ENCODE data around the gene OGFOD3.
"Not testable (repeated sequence)": the region's sequence is repeated elsewhere in the genome, so short reads cannot be mapped to it uniquely, and the experiment has no call there.

The OGFOD3 gene

GRCh38 chr17:82350182-82351030 lies 68.0 kb downstream of the OGFOD3 start:
- no peak for DNase-seq

GRCh38 chr17:82349287-82349701 lies 69.1 kb downstream of the OGFOD3 start:
- no peak for DNase-seq

GRCh38 chr17:82348866-82349265 lies 69.5 kb downstream of the OGFOD3 start:
- DNase-seq: no peak

GRCh38 chr17:82348434-82348833 lies 70.0 kb downstream of the OGFOD3 start:
- no peak for DNase-seq

- not testable (repeated sequence) for DNase-seq
Observed at GRCh38 chr17:82347994-82348393, 70.4 kb downstream of the OGFOD3 start.

- no peak for DNase-seq
Observed at GRCh38 chr17:82346342-82347300, 71.8 kb downstream of the OGFOD3 start.

- no peak for DNase-seq
Observed at GRCh38 chr17:82345151-82345976, 73.0 kb downstream of the OGFOD3 start.

GRCh38 chr17:82344175-82344907 lies 74.0 kb downstream of the OGFOD3 start:
- no peak for DNase-seq

- DNase-seq: no peak
Observed at GRCh38 chr17:82343560-82343959, 74.8 kb downstream of the OGFOD3 start.

GRCh38 chr17:82342361-82343079 lies 75.9 kb downstream of the OGFOD3 start:
- DNase-seq: no peak

- no peak for DNase-seq
Observed at GRCh38 chr17:82339634-82340580, 78.5 kb downstream of the OGFOD3 start.
